Calu3 (cell line): ENCODE data around the gene UACA. TPM values are rescaled to one million over a fixed set of nuclear protein-coding genes. Genes with fewer than 3 reads are reported as not detected.

Experiments used
- BruUV-seq: library from RNA; stranded (reverse); fragments of 400-500 nt; replicated peaks from 2 replicates; lab custom pipeline; 2021; lab: Mats Ljungman, UMichigan
- CTCF ChIA-PET: fragments of 300-600 bp; sonication (Branson Sonifier 250); formaldehyde crosslinking; loops from one replicate; lab custom pipeline; 2022; ENCODE audit warnings: antibody characterized with exemption; lab: Charles Lee
- DNase-seq: peaks from one replicate; pipeline ENCODE4 v3.0.0; 2022
- H3K27ac Mint-ChIP-seq: one replicate; pipeline ENCODE4 v1.8.0; 2022; ENCODE audit warnings: mixed read lengths; ENCODE audit not compliant: unreplicated experiment
- H3K27me3 Mint-ChIP-seq: one replicate; pipeline ENCODE4 v1.8.0; 2022; ENCODE audit warnings: mixed read lengths; ENCODE audit not compliant: unreplicated experiment
- H3K36me3 Mint-ChIP-seq: one replicate; pipeline ENCODE4 v1.8.0; 2022; ENCODE audit warnings: mild to moderate bottlenecking, moderate library complexity, mixed read lengths; ENCODE audit not compliant: insufficient read depth, unreplicated experiment
- H3K4me1 Mint-ChIP-seq: one replicate; pipeline ENCODE4 v1.8.0; 2022; ENCODE audit warnings: mild to moderate bottlenecking, low read depth, mixed read lengths; ENCODE audit not compliant: unreplicated experiment
- H3K4me3 Mint-ChIP-seq: one replicate; pipeline ENCODE4 v1.8.0; 2022; ENCODE audit warnings: mild to moderate bottlenecking, low read depth, moderate library complexity, mixed read lengths; ENCODE audit not compliant: unreplicated experiment
- H3K9me3 Mint-ChIP-seq: one replicate; pipeline ENCODE4 v1.8.0; 2022; ENCODE audit warnings: low read depth, mixed read lengths; ENCODE audit not compliant: unreplicated experiment
- CTCF ChIP-seq: fragments of 200-600 bp; IDR thresholded peaks from one replicate; pipeline ENCODE4 v1.8.0; 2022; ENCODE audit warnings: antibody characterized with exemption; ENCODE audit not compliant: unreplicated experiment
- intact Hi-C: fragments of 100-400 bp; cut with micrococcal nuclease; formaldehyde crosslinking; loops from one replicate; pipeline ENCODE4 v1.10.0; 2022; ENCODE audit not compliant: unreplicated experiment
- total RNA-seq: library from RNA; stranded (reverse); gene quantifications from 2 replicates; pipeline ENCODE4 v1.2.3, GENCODE V29; 2022

The UACA gene
- total RNA-seq, 1 experiment from 2014 or later: 35.5 TPM

- CTCF ChIA-PET: interaction anchor here (0.9 to 2.7 kb wide), 2 partner anchors 21 to 239 kb away, joined by 6 to 28 read pairs; no protein-coding TSS in a partner anchor
- Mint-ChIP-seq H3K36me3 (no peaks in the 10 kb centered on the region), H3K4me3 (no peak overlapping the region), H3K27ac (no peak overlapping the region), H3K9me3 (no peaks in the 10 kb centered on the region), H3K4me1 (peaks cover 8% of the 10 kb centered on the region), H3K27me3 (no peaks in the 10 kb centered on the region)
- BruUV-seq: no TSS peak
- DNase-seq: no peak
- intact Hi-C loops: loop anchor here (10.0 kb wide), 1 partner anchor 159 kb away; no protein-coding TSS in a partner anchor
- TF ChIP-seq CTCF: no peak
Measured at GRCh38 chr15:70723927-70724326, 39.4 kb downstream of the UACA start.

- intact Hi-C loops: loop anchor here (10.0 kb wide), 1 partner anchor 158 kb away; no protein-coding TSS in a partner anchor
Measured at GRCh38 chr15:70723122-70723422, 40.3 kb downstream of the UACA start.

GRCh38 chr15:70722266-70723121, 40.9 kb downstream of the UACA start:
- peaks cover 2% of the 10 kb centered on the region for H3K9me3 Mint-ChIP-seq
- DNase-seq: no peak
- no TSS peak for BruUV-seq
- no peak overlapping the region for H3K27ac Mint-ChIP-seq
- CTCF ChIA-PET: interaction anchor here (0.6 to 2.7 kb wide), 17 partner anchors 9 to 1281 kb away, joined by 3 to 33 read pairs (median 5); no protein-coding TSS in a partner anchor
- no peaks in the 10 kb centered on the region for H3K27me3 Mint-ChIP-seq
- intact Hi-C loops: loop anchor here (1.0 to 10.0 kb wide), 2 partner anchors 43 to 158 kb away; no protein-coding TSS in a partner anchor
- no peaks in the 10 kb centered on the region for H3K36me3 Mint-ChIP-seq
- TF ChIP-seq CTCF: peak; percentile 61
- no peak overlapping the region for H3K4me3 Mint-ChIP-seq
- peaks cover 8% of the 10 kb centered on the region for H3K4me1 Mint-ChIP-seq

More at GRCh38 chr15:70723122-70723422, 40.3 kb downstream of the UACA start:
- Mint-ChIP-seq H3K4me3 (no peak overlapping the region), H3K27ac (no peak overlapping the region), H3K27me3 (no peaks in the 10 kb centered on the region), H3K9me3 (peaks cover 2% of the 10 kb centered on the region), H3K4me1 (peaks cover 8% of the 10 kb centered on the region), H3K36me3 (no peaks in the 10 kb centered on the region)
- CTCF ChIA-PET: interaction anchor here (0.6 to 2.7 kb wide), 14 partner anchors 9 to 154 kb away, joined by 3 to 33 read pairs (median 6); no protein-coding TSS in a partner anchor
- no peak for TF ChIP-seq CTCF
- BruUV-seq: no TSS peak
- DNase-seq: no peak

- intact Hi-C loops: loop anchor here (10.0 kb wide), 1 partner anchor 156 kb away; no protein-coding TSS in a partner anchor
- CTCF ChIA-PET: no interaction called here
Measured at GRCh38 chr15:70720228-70721016, 42.9 kb downstream of the UACA start.

More at GRCh38 chr15:70720228-70721016, 42.9 kb downstream of the UACA start:
- H3K4me1 Mint-ChIP-seq: peaks cover 16% of the 10 kb centered on the region
- H3K36me3 Mint-ChIP-seq: no peaks in the 10 kb centered on the region
- DNase-seq: no peak
- no peak overlapping the region for H3K27ac Mint-ChIP-seq
- TF ChIP-seq CTCF: no peak
- H3K4me3 Mint-ChIP-seq: no peak overlapping the region
- peaks cover 2% of the 10 kb centered on the region for H3K9me3 Mint-ChIP-seq
- BruUV-seq: no TSS peak
- H3K27me3 Mint-ChIP-seq: no peaks in the 10 kb centered on the region
